ENCODE results near the gene TP53BP2.

GRCh38 chr1:223843934-223844786 is 1.6 kb downstream of the TP53BP2 start:
- TF ChIP-seq, protein P1, sequence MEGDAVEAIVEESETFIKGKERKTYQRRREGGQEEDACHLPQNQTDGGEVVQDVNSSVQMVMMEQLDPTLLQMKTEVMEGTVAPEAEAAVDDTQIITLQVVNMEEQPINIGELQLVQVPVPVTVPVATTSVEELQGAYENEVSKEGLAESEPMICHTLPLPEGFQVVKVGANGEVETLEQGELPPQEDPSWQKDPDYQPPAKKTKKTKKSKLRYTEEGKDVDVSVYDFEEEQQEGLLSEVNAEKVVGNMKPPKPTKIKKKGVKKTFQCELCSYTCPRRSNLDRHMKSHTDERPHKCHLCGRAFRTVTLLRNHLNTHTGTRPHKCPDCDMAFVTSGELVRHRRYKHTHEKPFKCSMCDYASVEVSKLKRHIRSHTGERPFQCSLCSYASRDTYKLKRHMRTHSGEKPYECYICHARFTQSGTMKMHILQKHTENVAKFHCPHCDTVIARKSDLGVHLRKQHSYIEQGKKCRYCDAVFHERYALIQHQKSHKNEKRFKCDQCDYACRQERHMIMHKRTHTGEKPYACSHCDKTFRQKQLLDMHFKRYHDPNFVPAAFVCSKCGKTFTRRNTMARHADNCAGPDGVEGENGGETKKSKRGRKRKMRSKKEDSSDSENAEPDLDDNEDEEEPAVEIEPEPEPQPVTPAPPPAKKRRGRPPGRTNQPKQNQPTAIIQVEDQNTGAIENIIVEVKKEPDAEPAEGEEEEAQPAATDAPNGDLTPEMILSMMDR (IDR thresholded peaks at IDR 0.05; ENCODE audit: low read depth, low read length) = no peak
- TF ChIP-seq EZH2phosphoT487 (IDR thresholded peaks at IDR 0.05; ENCODE audit: low read depth) = no peak

All from OCI-LY3 (cell line).